Neuronal stem cell (in vitro differentiated cells): Measurements from ENCODE around the gene ANXA10.
"Not testable (repeated sequence)": the region's sequence is repeated elsewhere in the genome, so short reads cannot be mapped to it uniquely, and the experiment has no call there.

Experiments
- DNase-seq: peaks from one replicate; pipeline ENCODE4 v3.0.0-alpha.2; 2013; ENCODE audit warnings: low spot score
- H2AFZ ChIP-seq: one replicate; pipeline ENCODE4 v1.6.1; 2013; ENCODE audit warnings: mild to moderate bottlenecking, low read length, inconsistent platforms
- H2AK5ac ChIP-seq: 2 replicates; pipeline ENCODE4 v1.6.1; 2013; ENCODE audit warnings: low read depth, mild to moderate bottlenecking, inconsistent platforms, low read length, moderate library complexity, mixed read lengths
- H2BK120ac ChIP-seq: 2 replicates; pipeline ENCODE4 v1.6.1; 2013; ENCODE audit warnings: low read depth, mild to moderate bottlenecking, inconsistent platforms, low read length, moderate library complexity, mixed read lengths
- H2BK12ac ChIP-seq: one replicate; pipeline ENCODE4 v1.6.1; 2013; ENCODE audit warnings: low read length, inconsistent platforms
- H2BK15ac ChIP-seq: 2 replicates; pipeline ENCODE4 v1.6.1; 2013; ENCODE audit warnings: mild to moderate bottlenecking, low read length, inconsistent platforms, mixed read lengths
- H2BK5ac ChIP-seq: one replicate; pipeline ENCODE4 v1.6.1; 2013; ENCODE audit warnings: inconsistent platforms, mild to moderate bottlenecking, low read length, moderate library complexity
- H3K14ac ChIP-seq: one replicate; pipeline ENCODE4 v1.6.1; 2013; ENCODE audit warnings: low read length, inconsistent platforms
- H3K18ac ChIP-seq: 2 replicates; pipeline ENCODE4 v1.6.1; 2013; ENCODE audit warnings: low read length, inconsistent platforms
- H3K23ac ChIP-seq: 2 replicates; pipeline ENCODE4 v1.6.1; 2013; ENCODE audit warnings: low read depth, mild to moderate bottlenecking, mixed read lengths, low read length, inconsistent platforms; ENCODE audit not compliant: poor library complexity
- H3K27ac ChIP-seq: replicated peaks from 3 replicates; pipeline ENCODE4 v1.5.1; 2013; ENCODE audit warnings: low read length, inconsistent platforms
- H3K27me3 ChIP-seq, 3 experiments: 2 replicates each; pipeline ENCODE4 v1.6.1; 2013; ENCODE audit warnings: low read length in 3 of 3, mild to moderate bottlenecking in 2 of 3, inconsistent platforms in 1 of 3, low read depth in 1 of 3, mixed read lengths in 1 of 3, moderate library complexity in 1 of 3; ENCODE audit not compliant: control insufficient read depth in 3 of 3, insufficient read depth in 3 of 3
- H3K36me3 ChIP-seq, 2 donors: replicated peaks in 1 of 2; 2 replicates each; pipeline ENCODE4 v1.6.1; 2013; ENCODE audit warnings: low read length in 2 of 2; ENCODE audit not compliant: control insufficient read depth in 2 of 2, insufficient read depth in 2 of 2
- H3K4ac ChIP-seq: 2 replicates; pipeline ENCODE4 v1.6.1; 2013; ENCODE audit warnings: inconsistent platforms, mild to moderate bottlenecking, low read length, moderate library complexity
- H3K4me1 ChIP-seq, 2 donors: 1 replicate in 1 of 2; 2 replicates in 1 of 2; pipeline ENCODE4 v1.6.1; 2013; ENCODE audit warnings: low read length in 2 of 2, low read depth in 1 of 2; ENCODE audit not compliant: control insufficient read depth in 2 of 2, insufficient read depth in 1 of 2
- H3K4me2 ChIP-seq: one replicate; pipeline ENCODE4 v1.6.1; 2013; ENCODE audit warnings: mild to moderate bottlenecking, low read length, inconsistent platforms; ENCODE audit not compliant: insufficient read depth, poor library complexity, severe bottlenecking
- H3K4me3 ChIP-seq, 2 donors: 2 replicates each; pipeline ENCODE4 v1.5.1; 2013; ENCODE audit warnings: low read length in 2 of 2, mild to moderate bottlenecking in 2 of 2, inconsistent platforms in 1 of 2, moderate library complexity in 1 of 2
- H3K79me1 ChIP-seq: one replicate; pipeline ENCODE4 v1.6.1; 2013; ENCODE audit warnings: low read depth, mild to moderate bottlenecking, inconsistent platforms, low read length, moderate library complexity
- H3K9ac ChIP-seq: one replicate; pipeline ENCODE4 v1.6.1; 2013; ENCODE audit warnings: mild to moderate bottlenecking, low read depth, low read length, inconsistent platforms; ENCODE audit not compliant: poor library complexity
- H3K9me3 ChIP-seq, 2 donors: replicated peaks in 1 of 2; 2 replicates each; pipeline versions ENCODE3 to v1.6.1; 2013; ENCODE audit warnings: low read length in 2 of 2, mild to moderate bottlenecking in 2 of 2, inconsistent platforms in 1 of 2, low read depth in 1 of 2, mixed read lengths in 1 of 2, moderate library complexity in 1 of 2; ENCODE audit not compliant: control insufficient read depth in 2 of 2, insufficient read depth in 1 of 2
- H4K8ac ChIP-seq: one replicate; pipeline ENCODE4 v1.6.1; 2013; ENCODE audit warnings: low read depth, mild to moderate bottlenecking, inconsistent platforms, low read length, moderate library complexity
- H4K91ac ChIP-seq: one replicate; pipeline ENCODE4 v1.6.1; 2013; ENCODE audit warnings: low read length, low read depth, mild to moderate bottlenecking, inconsistent platforms; ENCODE audit not compliant: poor library complexity
- WGBS, 2 donors: extraction: QIAGEN DNeasy Blood & Tissue Kit; methylation state at CpG; one replicate each; pipeline ENCODE4 v1.1.7; 2013; ENCODE audit warnings: missing lambda C conversion rate in 2 of 2, mixed read lengths in 1 of 2; ENCODE audit not compliant: insufficient read length in 2 of 2, insufficient replicate concordance in 1 of 2; ENCODE audit errors: extremely low coverage in 2 of 2; 5-methylcytosine and 5-hydroxymethylcytosine counted together

Gene ANXA10

DNA sequence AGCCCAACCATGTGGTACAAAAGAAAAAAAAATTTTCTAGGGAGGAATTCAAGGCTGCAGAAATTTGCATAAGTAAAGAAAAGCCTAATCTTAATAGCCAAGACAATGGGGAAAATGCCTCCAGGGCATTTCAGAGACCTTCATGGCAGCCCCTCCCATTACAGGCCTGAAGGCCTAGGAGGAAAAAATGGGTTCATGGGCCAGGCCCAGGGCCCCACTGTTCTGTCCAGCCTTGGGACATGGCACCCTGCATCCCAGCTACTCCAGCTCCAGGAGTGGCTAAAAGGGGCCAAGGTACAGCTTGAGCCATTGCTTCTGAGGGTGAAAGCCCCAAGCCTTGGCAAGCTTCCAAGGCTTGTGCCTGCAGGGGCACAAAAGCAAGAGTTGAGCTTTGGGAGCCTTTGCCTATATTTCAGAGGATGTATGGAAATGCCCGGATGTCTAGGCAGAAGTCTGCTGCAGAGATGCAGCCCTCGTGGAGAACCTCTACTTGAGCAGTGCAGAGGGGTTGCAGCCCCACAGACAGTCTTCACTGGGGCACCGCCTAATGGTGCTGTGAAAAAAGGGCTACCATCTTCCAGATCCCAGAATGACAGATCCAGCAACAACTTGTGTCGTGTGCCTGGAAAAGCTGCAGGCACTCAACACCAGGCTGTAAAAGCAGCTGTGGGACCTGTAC lies 111.0 kb downstream of the ANXA10 start:
- WGBS, 2 donors: no CpG with 5 or more reads among the region's 4 CpGs
- Histone ChIP-seq H3K4me3 (peak overlapping the region in 1 of 2 donors; percentile 18), H3K18ac (no peak overlapping the region), H3K79me1 (no peaks in the 10 kb centered on the region), H3K36me3 (no peaks in the 10 kb centered on the region), H2BK120ac (no peak overlapping the region), H2AFZ (no peak overlapping the region), H3K27me3 (no peaks in the 10 kb centered on the region), H3K4me1 (no peaks in the 10 kb centered on the region), H3K9me3 (peaks cover 5 to 15% of the 10 kb centered on the region in 2 donors), H2BK5ac (no peak overlapping the region), H3K14ac (no peak overlapping the region), H2AK5ac (no peak overlapping the region), H3K23ac (no peak overlapping the region), H4K91ac (no peak overlapping the region), H3K4ac (no peak overlapping the region), H3K4me2 (no peak overlapping the region), H2BK15ac (no peak overlapping the region), H3K27ac (no peak overlapping the region), H3K9ac (no peak overlapping the region), H4K8ac (no peak overlapping the region), H2BK12ac (no peak overlapping the region)
- DNase-seq: no peak

GRCh38 chr4:168208957-168209614 lies 116.7 kb downstream of the ANXA10 start:
- WGBS, 2 donors: no CpG with 5 or more reads among the region's 3 CpGs
- H3K14ac ChIP-seq: no peak overlapping the region

DNA sequence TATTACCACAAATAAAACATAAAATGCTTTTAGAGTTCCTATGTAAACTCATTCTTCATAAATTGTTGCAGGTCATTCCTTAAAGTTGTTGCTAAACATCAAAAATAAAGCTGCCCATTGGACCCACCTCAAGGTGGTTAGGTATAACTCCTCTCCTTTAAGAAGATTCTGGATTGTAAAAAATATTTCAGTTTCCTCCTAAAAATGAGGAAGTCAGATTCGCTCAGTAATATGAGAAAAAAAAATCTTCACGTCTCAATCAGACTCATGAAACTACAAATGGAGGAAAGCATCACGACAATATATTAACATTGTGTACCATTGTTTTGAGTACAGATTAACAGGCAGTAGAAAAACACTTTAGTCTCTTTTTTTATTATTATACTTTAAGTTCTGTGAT lies 120.3 kb downstream of the ANXA10 start:
- H3K14ac ChIP-seq: no peak overlapping the region
- no peak overlapping the region for H2AFZ ChIP-seq
- no peak overlapping the region for H4K8ac ChIP-seq
- H3K27me3 ChIP-seq: no peaks in the 10 kb centered on the region
- H2BK12ac ChIP-seq: no peak overlapping the region
- H3K4me1 ChIP-seq: no peaks in the 10 kb centered on the region
- no peak overlapping the region for H3K4me3 ChIP-seq
- H2BK15ac ChIP-seq: no peak overlapping the region
- H3K23ac ChIP-seq: no peak overlapping the region
- H3K36me3 ChIP-seq: no peaks in the 10 kb centered on the region
- H3K27ac ChIP-seq: no peak overlapping the region
- no peak overlapping the region for H2BK5ac ChIP-seq
- no CpG with 5 or more reads among the region's 3 CpGs for WGBS, 2 donors
- no peaks in the 10 kb centered on the region for H3K79me1 ChIP-seq
- no peak overlapping the region for H4K91ac ChIP-seq
- H3K4ac ChIP-seq: no peak overlapping the region
- H2AK5ac ChIP-seq: no peak overlapping the region
- no peak for DNase-seq
- H3K9ac ChIP-seq: no peak overlapping the region
- H3K18ac ChIP-seq: no peak overlapping the region
- H3K4me2 ChIP-seq: no peak overlapping the region
- H3K9me3 ChIP-seq: no peaks in the 10 kb centered on the region
- H2BK120ac ChIP-seq: no peak overlapping the region

More at GRCh38 chr4:168208957-168209614, 116.7 kb downstream of the ANXA10 start:
- Histone ChIP-seq H2BK15ac (no peak overlapping the region), H2BK5ac (no peak overlapping the region), H3K23ac (no peak overlapping the region), H3K4ac (no peak overlapping the region), H2BK120ac (no peak overlapping the region), H2AK5ac (no peak overlapping the region), H2BK12ac (no peak overlapping the region), H3K27ac (no peak overlapping the region), H3K79me1 (no peaks in the 10 kb centered on the region), H3K27me3 (no peaks in the 10 kb centered on the region), H3K9me3 (no peaks in the 10 kb centered on the region), H4K91ac (no peak overlapping the region), H3K4me1 (no peaks in the 10 kb centered on the region), H3K4me3 (no peak overlapping the region), H3K18ac (no peak overlapping the region), H3K9ac (no peak overlapping the region), H4K8ac (no peak overlapping the region), H3K4me2 (no peak overlapping the region), H3K36me3 (no peaks in the 10 kb centered on the region), H2AFZ (no peak overlapping the region)
- no peak for DNase-seq

DNA sequence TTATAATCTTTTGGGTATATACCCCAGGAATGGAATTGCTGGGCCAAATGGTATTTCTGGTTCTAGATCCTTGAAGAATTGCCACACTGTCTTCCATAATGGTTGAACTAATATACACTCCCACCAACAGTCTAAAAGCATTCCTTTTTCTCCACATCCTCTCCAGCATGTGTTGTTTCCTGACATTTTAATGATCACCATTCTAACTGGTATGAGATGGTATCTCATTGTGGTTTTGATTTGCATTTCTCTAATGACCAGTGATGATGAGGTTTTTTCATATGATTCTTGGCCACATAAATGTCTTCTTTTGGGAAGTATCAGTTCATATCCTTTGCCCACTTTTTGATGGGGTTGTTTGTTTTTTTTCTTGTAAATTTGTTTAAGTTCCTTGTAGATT lies 121.2 kb downstream of the ANXA10 start:
- not testable (repeated sequence) for H2BK5ac ChIP-seq, H2BK15ac ChIP-seq, H4K8ac ChIP-seq, H2AFZ ChIP-seq, H2BK12ac ChIP-seq, H3K79me1 ChIP-seq, H4K91ac ChIP-seq, H3K9me3 ChIP-seq, H3K18ac ChIP-seq, H3K4ac ChIP-seq, H3K4me3 ChIP-seq, H3K9ac ChIP-seq, DNase-seq, H3K4me2 ChIP-seq, H2BK120ac ChIP-seq, H2AK5ac ChIP-seq, H3K27me3 ChIP-seq, H3K27ac ChIP-seq, H3K4me1 ChIP-seq, H3K23ac ChIP-seq, H3K36me3 ChIP-seq, H3K14ac ChIP-seq
